A172 (cell line): ENCODE results near the gene MAPKAPK3. TPM values are rescaled to one million over a fixed set of nuclear protein-coding genes. Genes with fewer than 3 reads are reported as not detected.
A peak's percentile ranks its signal among the peaks of the same experiment; 100 is the strongest.

ENCODE experiments used
- DNase-seq: peaks from one replicate; pipeline ENCODE4 v3.0.0-alpha.2; 2015; ENCODE audit warnings: low spot score
- total RNA-seq: library from RNA; depleted of rRNA; stranded (reverse); fragments of >200 nt; shearing (Covaris generic); gene quantifications from 2 replicates; pipeline ENCODE4 v1.2.3, GENCODE V29; 2014

MAPKAPK3 gene
- total RNA-seq, 1 experiment from 2014 or later: 78.1 TPM

GRCh38 chr3:50609071-50609762 lies 7.7 kb upstream of the MAPKAPK3 start:
- no peak for DNase-seq

GRCh38 chr3:50609763-50610085 lies 7.2 kb upstream of the MAPKAPK3 start:
- DNase-seq: no peak

- DNase-seq: no peak
Observed at GRCh38 chr3:50610181-50610971, 6.6 kb upstream of the MAPKAPK3 start.

GRCh38 chr3:50610992-50611463 lies 5.9 kb upstream of the MAPKAPK3 start:
- no peak for DNase-seq

GRCh38 chr3:50611464-50612233 lies 5.3 kb upstream of the MAPKAPK3 start, which contains the start of gene CISH:
Gene CISH (minus strand): TSS chr3:50611774. CDS start chr3:50611650, 124 bp downstream.
- DNase-seq: peak; percentile 91

GRCh38 chr3:50612234-50612882 lies 4.6 kb upstream of the MAPKAPK3 start:
- no peak for DNase-seq

GRCh38 chr3:50612970-50613846 lies 3.7 kb upstream of the MAPKAPK3 start:
- DNase-seq: no peak

GRCh38 chr3:50615190-50615589 lies 1.8 kb upstream of the MAPKAPK3 start:
- DNase-seq: no peak

GRCh38 chr3:50616003-50616769 lies 765 bp upstream of the MAPKAPK3 start:
- peak; percentile 80 for DNase-seq

GRCh38 chr3:50616770-50617095 lies 218 bp upstream of the MAPKAPK3 start:
- DNase-seq: peak; percentile 81

- DNase-seq: no peak
Observed at GRCh38 chr3:50617911-50618481, 1.0 kb downstream of the MAPKAPK3 start.

GRCh38 chr3:50620420-50620819 lies 3.5 kb downstream of the MAPKAPK3 start:
- no peak for DNase-seq

- peak; percentile 80 for DNase-seq
Observed at GRCh38 chr3:50620820-50621219, 3.9 kb downstream of the MAPKAPK3 start.

- DNase-seq: no peak
Observed at GRCh38 chr3:50622881-50623280, 5.9 kb downstream of the MAPKAPK3 start.

GRCh38 chr3:50623840-50624474 lies 7.0 kb downstream of the MAPKAPK3 start:
- DNase-seq: peak; percentile 56

GRCh38 chr3:50624634-50625033 lies 7.7 kb downstream of the MAPKAPK3 start:
- DNase-seq: peak; percentile 46

GRCh38 chr3:50625231-50626182 lies 8.6 kb downstream of the MAPKAPK3 start:
- DNase-seq: no peak

- no peak for DNase-seq
Observed at GRCh38 chr3:50626401-50626800, 9.4 kb downstream of the MAPKAPK3 start.
